C4-2B (cell line): ENCODE results near the gene SULT1E1.

ENCODE experiments used
- CTCF ChIP-seq: fragments of 450-650 bp; conservative IDR thresholded peaks from 2 replicates; pipeline ENCODE4 v1.5.1; 2017; ENCODE audit warnings: mild to moderate bottlenecking
- ZFX ChIP-seq: fragments of 450-650 bp; IDR thresholded peaks from 2 replicates; pipeline ENCODE4 v1.6.1; 2017

GRCh38 chr4:69811166-69811565, 48.8 kb downstream of the SULT1E1 start:
- TF ChIP-seq CTCF (no peak), ZFX (no peak)
